Measurements from ENCODE around the gene LYRM4. TPM values are rescaled to one million over a fixed set of nuclear protein-coding genes. Genes with fewer than 3 reads are reported as not detected.

Gene LYRM4
- polyA plus RNA-seq, 1 donor (not counting 4 experiments of a cell fraction or from before 2014, with no cell fraction given), result 41.1 TPM

DNA sequence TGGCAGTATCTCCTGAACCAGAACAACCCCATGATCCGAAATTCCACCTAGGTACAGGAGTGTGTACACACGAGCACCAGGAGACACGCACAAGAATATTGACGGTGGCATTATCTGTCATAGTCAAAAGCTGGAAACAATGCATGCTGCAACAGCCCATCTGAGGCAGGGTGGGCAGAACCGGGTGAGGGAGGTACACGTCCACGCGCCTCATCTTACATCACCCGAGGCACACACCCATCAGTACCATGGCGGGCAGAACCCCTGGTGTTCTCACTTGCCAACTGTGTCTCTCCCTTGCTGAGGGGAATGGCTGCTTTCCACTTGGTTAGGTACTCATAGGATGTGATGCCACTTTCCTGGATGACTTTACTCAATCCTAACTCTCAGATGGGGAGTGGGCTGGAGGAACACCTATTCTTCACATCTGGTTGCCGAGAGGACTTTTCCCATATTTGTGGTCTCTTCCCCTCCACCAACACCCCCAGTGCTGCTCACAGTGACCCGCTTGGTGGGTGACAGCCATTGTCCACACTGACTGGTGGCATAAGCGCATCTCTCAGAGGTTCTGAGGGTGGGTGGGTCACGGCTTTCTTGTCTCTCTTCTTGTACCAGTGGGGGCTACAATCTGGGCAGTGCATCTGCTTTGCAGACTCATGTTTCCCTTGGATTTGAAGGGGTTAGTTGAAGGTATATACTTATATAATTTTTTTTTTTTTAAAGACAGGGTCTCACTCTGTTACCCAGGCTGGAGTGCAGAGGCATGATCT lies 162.1 kb downstream of the LYRM4 start:
- H3K79me2 ChIP-seq (ENCODE audit: control insufficient read depth, insufficient read depth, low read length), result no peaks in the 10 kb centered on the region
- no peak overlapping the region for H3K27ac ChIP-seq (ENCODE audit: control insufficient read depth, insufficient read depth, low read length)
- DNase-seq (ENCODE audit: low read depth, low spot score) (no peak), FAIRE-seq (no peak)
- no peaks in the 10 kb centered on the region for H3K9me1 ChIP-seq (ENCODE audit: control insufficient read depth, extremely low read depth, insufficient read depth, low read length)
- dilution Hi-C loops (cut with MboI; ENCODE audit: extremely low pct_ligation_motif_present, low sequenced_read_pairs), result no loop called here
- no peaks in the 10 kb centered on the region for H4K20me1 ChIP-seq (ENCODE audit: control insufficient read depth, extremely low read depth, insufficient read depth, low read length)
- no peaks in the 10 kb centered on the region for H3K36me3 ChIP-seq (ENCODE audit: control insufficient read depth in 2 of 2, extremely low read depth in 1 of 2, insufficient read depth in 2 of 2, low read length in 2 of 2)
- H3K9me3 ChIP-seq (ENCODE audit: control insufficient read depth, low read depth, low read length), result no peaks in the 10 kb centered on the region
- TF ChIP-seq EZH2 (IDR thresholded peaks at IDR 0.05; ENCODE audit: low read length), result no peak
- TF ChIP-seq, protein P1, sequence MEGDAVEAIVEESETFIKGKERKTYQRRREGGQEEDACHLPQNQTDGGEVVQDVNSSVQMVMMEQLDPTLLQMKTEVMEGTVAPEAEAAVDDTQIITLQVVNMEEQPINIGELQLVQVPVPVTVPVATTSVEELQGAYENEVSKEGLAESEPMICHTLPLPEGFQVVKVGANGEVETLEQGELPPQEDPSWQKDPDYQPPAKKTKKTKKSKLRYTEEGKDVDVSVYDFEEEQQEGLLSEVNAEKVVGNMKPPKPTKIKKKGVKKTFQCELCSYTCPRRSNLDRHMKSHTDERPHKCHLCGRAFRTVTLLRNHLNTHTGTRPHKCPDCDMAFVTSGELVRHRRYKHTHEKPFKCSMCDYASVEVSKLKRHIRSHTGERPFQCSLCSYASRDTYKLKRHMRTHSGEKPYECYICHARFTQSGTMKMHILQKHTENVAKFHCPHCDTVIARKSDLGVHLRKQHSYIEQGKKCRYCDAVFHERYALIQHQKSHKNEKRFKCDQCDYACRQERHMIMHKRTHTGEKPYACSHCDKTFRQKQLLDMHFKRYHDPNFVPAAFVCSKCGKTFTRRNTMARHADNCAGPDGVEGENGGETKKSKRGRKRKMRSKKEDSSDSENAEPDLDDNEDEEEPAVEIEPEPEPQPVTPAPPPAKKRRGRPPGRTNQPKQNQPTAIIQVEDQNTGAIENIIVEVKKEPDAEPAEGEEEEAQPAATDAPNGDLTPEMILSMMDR (optimal IDR thresholded peaks at IDR 0.05 in 1 of 3, IDR thresholded peaks at IDR 0.05 in 1 of 3, conservative IDR thresholded peaks at IDR 0.05 in 1 of 3; ENCODE audit: extremely low read depth in 1 of 3, insufficient read depth in 2 of 3, low read length in 3 of 3), result no peak
- no peak overlapping the region for H2AFZ ChIP-seq (ENCODE audit: control insufficient read depth, low read length)
- H3K9ac ChIP-seq (ENCODE audit: control insufficient read depth, extremely low read depth, insufficient read depth, low read length), result no peak overlapping the region
- H3K27me3 ChIP-seq (ENCODE audit: control insufficient read depth, extremely low read depth, insufficient read depth, low read length), result no peaks in the 10 kb centered on the region
- H3K4me2 ChIP-seq (ENCODE audit: control insufficient read depth, extremely low read depth, insufficient read depth, low read depth, low read length), result no peak overlapping the region
- no peak overlapping the region for H3K4me3 ChIP-seq (ENCODE audit: control insufficient read depth in 2 of 3, extremely low read depth in 1 of 3, insufficient read depth in 2 of 3, low read depth in 1 of 3, low read length in 3 of 3)
- H3K4me1 ChIP-seq (ENCODE audit: control insufficient read depth, extremely low read depth, insufficient read depth, low read length), result peaks cover 3% of the 10 kb centered on the region

DNA sequence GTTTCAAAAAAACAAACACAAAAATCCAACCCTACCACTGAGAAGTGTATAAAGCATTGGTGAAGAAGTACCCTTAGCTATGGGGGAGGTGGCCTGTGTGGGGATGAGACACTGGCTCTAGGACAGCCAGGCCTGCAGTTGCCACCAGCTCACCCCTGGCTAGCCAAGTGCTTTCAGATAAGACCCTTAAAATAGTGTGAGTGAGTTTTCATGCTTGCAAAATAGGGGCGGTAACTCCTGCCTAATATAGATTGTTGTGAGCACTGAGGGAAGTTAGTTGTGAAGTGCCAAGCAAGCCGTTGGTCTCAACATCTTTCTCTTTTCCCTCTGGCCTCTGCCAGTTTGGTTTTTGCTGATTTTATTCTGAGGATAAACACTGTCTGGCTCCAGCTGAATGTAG lies 164.3 kb downstream of the LYRM4 start:
- dilution Hi-C loops (cut with MboI; ENCODE audit: extremely low pct_ligation_motif_present, low sequenced_read_pairs), result no loop called here

More for the DNA sequence above, 164.3 kb downstream of the LYRM4 start:
- no peak overlapping the region for H3K27ac ChIP-seq (ENCODE audit: control insufficient read depth, insufficient read depth, low read length)
- H3K4me1 ChIP-seq (ENCODE audit: control insufficient read depth, extremely low read depth, insufficient read depth, low read length), result peaks cover 3% of the 10 kb centered on the region
- H3K27me3 ChIP-seq (ENCODE audit: control insufficient read depth, extremely low read depth, insufficient read depth, low read length), result no peaks in the 10 kb centered on the region
- H3K4me3 ChIP-seq (ENCODE audit: control insufficient read depth in 2 of 3, extremely low read depth in 1 of 3, insufficient read depth in 2 of 3, low read depth in 1 of 3, low read length in 3 of 3), result no peak overlapping the region
- H4K20me1 ChIP-seq (ENCODE audit: control insufficient read depth, extremely low read depth, insufficient read depth, low read length), result no peaks in the 10 kb centered on the region
- H3K9me3 ChIP-seq (ENCODE audit: control insufficient read depth, low read depth, low read length), result no peaks in the 10 kb centered on the region
- H3K79me2 ChIP-seq (ENCODE audit: control insufficient read depth, insufficient read depth, low read length), result no peaks in the 10 kb centered on the region
- H2AFZ ChIP-seq (ENCODE audit: control insufficient read depth, low read length), result no peak overlapping the region
- no peak overlapping the region for H3K4me2 ChIP-seq (ENCODE audit: control insufficient read depth, extremely low read depth, insufficient read depth, low read depth, low read length)
- H3K36me3 ChIP-seq (ENCODE audit: control insufficient read depth in 2 of 2, extremely low read depth in 1 of 2, insufficient read depth in 2 of 2, low read length in 2 of 2), result no peaks in the 10 kb centered on the region
- DNase-seq (ENCODE audit: low read depth, low spot score), result no peak
- no peak for TF ChIP-seq EZH2 (IDR thresholded peaks at IDR 0.05; ENCODE audit: low read length)
- TF ChIP-seq, protein P1 (optimal IDR thresholded peaks at IDR 0.05 in 1 of 3, IDR thresholded peaks at IDR 0.05 in 1 of 3, conservative IDR thresholded peaks at IDR 0.05 in 1 of 3; ENCODE audit: extremely low read depth in 1 of 3, insufficient read depth in 2 of 3, low read length in 3 of 3), result no peak
- FAIRE-seq, result no peak
- no peak overlapping the region for H3K9ac ChIP-seq (ENCODE audit: control insufficient read depth, extremely low read depth, insufficient read depth, low read length)
- H3K9me1 ChIP-seq (ENCODE audit: control insufficient read depth, extremely low read depth, insufficient read depth, low read length), result no peaks in the 10 kb centered on the region
